Suprapubic skin (tissue), 4 donors: ENCODE results near the gene DNAJC25.

Experiments used
- EP300 ChIP-seq: sonication (generic); formaldehyde crosslinking; IDR thresholded peaks from one replicate; pipeline ENCODE4 v1.6.1; 2017; ENCODE audit warnings: antibody characterized with exemption
- POLR2A ChIP-seq, 2 donors: fragments of 450-650 bp; IDR thresholded peaks; one replicate each; pipeline ENCODE4 v1.6.1; 2017; ENCODE audit warnings: antibody characterized with exemption in 2 of 2, mild to moderate bottlenecking in 2 of 2, moderate library complexity in 2 of 2
- POLR2AphosphoS5 ChIP-seq, 3 donors: sonication (generic); formaldehyde crosslinking; IDR thresholded peaks; one replicate each; pipeline ENCODE4 v1.6.1; 2017; ENCODE audit warnings: antibody characterized with exemption in 3 of 3
- TF ChIP-seq, protein P1 (sequence below), 2 donors: fragments of 200-600 bp in 1 of 2; fragments of 450-650 bp in 1 of 2; sonication (generic) in 1 of 2; IDR thresholded peaks; one replicate each; pipeline ENCODE4 v1.5.1; 2016 to 2019; ENCODE audit warnings: antibody characterized with exemption in 2 of 2, mild to moderate bottlenecking in 1 of 2, moderate library complexity in 1 of 2

- TF ChIP-seq, protein P1, sequence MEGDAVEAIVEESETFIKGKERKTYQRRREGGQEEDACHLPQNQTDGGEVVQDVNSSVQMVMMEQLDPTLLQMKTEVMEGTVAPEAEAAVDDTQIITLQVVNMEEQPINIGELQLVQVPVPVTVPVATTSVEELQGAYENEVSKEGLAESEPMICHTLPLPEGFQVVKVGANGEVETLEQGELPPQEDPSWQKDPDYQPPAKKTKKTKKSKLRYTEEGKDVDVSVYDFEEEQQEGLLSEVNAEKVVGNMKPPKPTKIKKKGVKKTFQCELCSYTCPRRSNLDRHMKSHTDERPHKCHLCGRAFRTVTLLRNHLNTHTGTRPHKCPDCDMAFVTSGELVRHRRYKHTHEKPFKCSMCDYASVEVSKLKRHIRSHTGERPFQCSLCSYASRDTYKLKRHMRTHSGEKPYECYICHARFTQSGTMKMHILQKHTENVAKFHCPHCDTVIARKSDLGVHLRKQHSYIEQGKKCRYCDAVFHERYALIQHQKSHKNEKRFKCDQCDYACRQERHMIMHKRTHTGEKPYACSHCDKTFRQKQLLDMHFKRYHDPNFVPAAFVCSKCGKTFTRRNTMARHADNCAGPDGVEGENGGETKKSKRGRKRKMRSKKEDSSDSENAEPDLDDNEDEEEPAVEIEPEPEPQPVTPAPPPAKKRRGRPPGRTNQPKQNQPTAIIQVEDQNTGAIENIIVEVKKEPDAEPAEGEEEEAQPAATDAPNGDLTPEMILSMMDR (IDR thresholded peaks at IDR 0.05): no peak
- no peak for TF ChIP-seq POLR2A (IDR thresholded peaks at IDR 0.05)
- TF ChIP-seq EP300: no peak
- no peak for TF ChIP-seq POLR2AphosphoS5 (IDR thresholded peaks at IDR 0.05)
These were observed 3.7 kb upstream of the DNAJC25 start for GRCh38 chr9:111627260-111627963.
